Stomach (tissue), 9 donors: ENCODE results near the gene KLHL40. TPM values are rescaled to one million over a fixed set of nuclear protein-coding genes. Genes with fewer than 3 reads are reported as not detected.

Source experiments
- DNase-seq, 2 donors: peaks; one replicate each; pipeline versions ENCODE4 v3.0.0 to v3.0.0-alpha.2; 2013 to 2019
- H3K27ac ChIP-seq, 5 donors: fragments of 200-600 bp in 4 of 5; sonication (generic) in 4 of 5; one replicate each; pipeline ENCODE4 v1.5.1; 2013 to 2019; ENCODE audit warnings: mild to moderate bottlenecking in 1 of 5, moderate library complexity in 1 of 5
- H3K27me3 ChIP-seq, 3 donors: fragments of 200-600 bp; sonication (generic); one replicate each; pipeline ENCODE4 v1.5.1; 2017 to 2019; ENCODE audit warnings: mixed run types in 1 of 3
- H3K36me3 ChIP-seq, 4 donors: fragments of 200-600 bp; sonication (generic); 1 replicate in 3 of 4; 2 replicates in 1 of 4; pipeline ENCODE4 v1.5.1; 2016 to 2019
- H3K4me1 ChIP-seq, 4 donors: fragments of 200-600 bp; sonication (generic); one replicate each; pipeline ENCODE4 v1.5.1; 2016 to 2019
- H3K4me3 ChIP-seq, 4 donors: fragments of 200-600 bp; sonication (generic) in 3 of 4; one replicate each; pipeline ENCODE4 v1.5.1; 2016 to 2019; ENCODE audit warnings: mild to moderate bottlenecking in 1 of 4
- H3K9me3 ChIP-seq, 4 donors: fragments of 200-600 bp; sonication (generic); one replicate each; pipeline ENCODE4 v1.5.1; 2016 to 2019
- EP300 ChIP-seq: sonication (generic); formaldehyde crosslinking; IDR thresholded peaks from one replicate; pipeline ENCODE4 v1.6.1; 2017; ENCODE audit warnings: antibody characterized with exemption
- POLR2A ChIP-seq, 4 donors: fragments of 450-650 bp; IDR thresholded peaks; one replicate each; pipeline ENCODE4 v1.6.1; 2016; ENCODE audit warnings: antibody characterized with exemption in 4 of 4, control low read depth in 2 of 4, mild to moderate bottlenecking in 1 of 4, moderate library complexity in 1 of 4
- POLR2AphosphoS5 ChIP-seq, 3 donors: sonication (generic); formaldehyde crosslinking; IDR thresholded peaks; one replicate each; pipeline ENCODE4 v1.6.1; 2016; ENCODE audit warnings: antibody characterized with exemption in 3 of 3
- WGBS, 5 donors: extraction: QIAGEN DNeasy Blood & Tissue Kit in 3 of 5; methylation state at CpG; one replicate each; pipeline versions ENCODE4 v1.1.5 to v1.1.7; 2013 to 2018; 5-methylcytosine and 5-hydroxymethylcytosine counted together
- intact Hi-C: fragments of 100-400 bp; cut with DNase I; formaldehyde crosslinking; loops from one replicate; pipeline ENCODE4 v1.15.1; 2023; ENCODE audit warnings: low total_unique reads
- polyA plus RNA-seq, 3 donors: library from polyadenylated mRNA; stranded (reverse); fragments of 200-250 nt; gene quantifications; one replicate each; pipeline ENCODE4 v1.2.3, GENCODE V29; 2013
- total RNA-seq, 5 donors: library from RNA; depleted of rRNA; stranded (reverse); fragments of >200 nt; gene quantifications; one replicate each; pipeline versions ENCODE4 v1.1.0 to v1.2.3, GENCODE V29; 2014 to 2016
- TF ChIP-seq, protein P1 (sequence below), 7 experiments: fragments of 450-650 bp in 4 of 7; fragments of 200-600 bp in 3 of 7; sonication (generic) in 3 of 7; IDR thresholded peaks; one replicate each; pipeline ENCODE4 v1.5.1; 2016 to 2019; ENCODE audit warnings: antibody characterized with exemption in 7 of 7, control low read depth in 2 of 7, mild to moderate bottlenecking in 1 of 7
- donor health status: healthy with polysubstance abuse.
- donor health status: Bipolar disorder and iron deficiency.
- donor health status: healthy.

KLHL40 gene
- total and polyA plus RNA-seq, 8 donors, result 0.05 to 2.0 (median 0.18) TPM; not detected in 5

GRCh38 chr3:42649783-42650182 lies 35.6 kb upstream of the KLHL40 start:
- H3K4me3 ChIP-seq, result no peak overlapping the region
- H3K9me3 ChIP-seq, result no peaks in the 10 kb centered on the region
- WGBS, 5 donors, result 87 to 93% (median 88%) methylated on average over 3 to 4 of the region's 4 CpGs
- H3K27ac ChIP-seq, result peak overlapping the region in 1 of 5 donors; percentile 35
- H3K27me3 ChIP-seq, result no peaks in the 10 kb centered on the region
- no peak for DNase-seq
- H3K36me3 ChIP-seq, result peaks cover 29 to 59% (median 52%) of the 10 kb centered on the region in 4 donors
- intact Hi-C loops, result loop anchor here (10.0 kb wide), 1 partner anchor 95 kb away; no protein-coding TSS in a partner anchor
- TF ChIP-seq EP300, result no peak
- no peak for TF ChIP-seq POLR2AphosphoS5 (IDR thresholded peaks at IDR 0.05)
- TF ChIP-seq POLR2A (IDR thresholded peaks at IDR 0.05), result no peak
- TF ChIP-seq, protein P1, sequence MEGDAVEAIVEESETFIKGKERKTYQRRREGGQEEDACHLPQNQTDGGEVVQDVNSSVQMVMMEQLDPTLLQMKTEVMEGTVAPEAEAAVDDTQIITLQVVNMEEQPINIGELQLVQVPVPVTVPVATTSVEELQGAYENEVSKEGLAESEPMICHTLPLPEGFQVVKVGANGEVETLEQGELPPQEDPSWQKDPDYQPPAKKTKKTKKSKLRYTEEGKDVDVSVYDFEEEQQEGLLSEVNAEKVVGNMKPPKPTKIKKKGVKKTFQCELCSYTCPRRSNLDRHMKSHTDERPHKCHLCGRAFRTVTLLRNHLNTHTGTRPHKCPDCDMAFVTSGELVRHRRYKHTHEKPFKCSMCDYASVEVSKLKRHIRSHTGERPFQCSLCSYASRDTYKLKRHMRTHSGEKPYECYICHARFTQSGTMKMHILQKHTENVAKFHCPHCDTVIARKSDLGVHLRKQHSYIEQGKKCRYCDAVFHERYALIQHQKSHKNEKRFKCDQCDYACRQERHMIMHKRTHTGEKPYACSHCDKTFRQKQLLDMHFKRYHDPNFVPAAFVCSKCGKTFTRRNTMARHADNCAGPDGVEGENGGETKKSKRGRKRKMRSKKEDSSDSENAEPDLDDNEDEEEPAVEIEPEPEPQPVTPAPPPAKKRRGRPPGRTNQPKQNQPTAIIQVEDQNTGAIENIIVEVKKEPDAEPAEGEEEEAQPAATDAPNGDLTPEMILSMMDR (IDR thresholded peaks at IDR 0.05), result no peak
- peaks cover 28 to 75% (median 60%) of the 10 kb centered on the region in 4 donors for H3K4me1 ChIP-seq

DNA sequence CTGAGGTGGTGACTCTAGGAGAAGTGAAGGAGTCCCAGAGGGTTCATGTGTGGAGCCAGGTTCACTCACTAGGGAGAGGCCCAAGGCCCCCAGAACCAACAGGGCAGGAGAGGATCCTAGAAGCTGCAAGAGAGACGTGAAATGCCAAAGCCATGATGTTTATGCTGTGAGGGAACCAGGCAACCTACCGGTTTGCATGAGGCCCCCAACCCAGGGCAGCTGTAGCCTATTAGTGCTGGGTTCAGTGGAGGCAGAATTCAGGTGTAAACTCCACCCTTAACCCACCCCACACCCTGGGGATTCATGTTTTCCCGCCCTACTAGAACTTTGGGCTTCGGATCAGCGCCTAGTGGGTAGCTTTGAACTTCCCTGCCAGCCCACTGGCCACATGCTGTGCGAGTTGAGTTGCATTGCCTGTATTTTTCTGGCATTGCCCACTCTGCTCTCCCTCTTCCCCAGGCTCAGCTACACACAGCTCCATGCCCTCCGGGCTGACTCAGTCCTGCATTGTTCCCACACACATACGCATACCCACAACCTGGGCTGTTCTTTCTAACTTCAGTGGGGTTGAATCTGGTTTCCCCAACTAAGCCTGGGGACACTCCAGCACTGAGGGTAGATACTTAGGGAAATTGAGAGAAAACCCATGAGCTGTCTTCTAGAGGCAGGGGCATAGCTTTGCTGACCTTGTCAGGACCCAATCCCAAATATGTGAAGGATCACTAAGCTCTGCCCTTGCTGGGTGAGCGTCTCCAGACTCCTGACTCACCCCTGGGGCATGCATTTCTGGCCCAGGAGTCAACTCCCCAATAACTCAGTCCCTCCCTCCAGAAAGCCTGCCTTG lies 33.9 kb upstream of the KLHL40 start:
- 73 to 86% (median 83%) methylated on average over 9 of the region's 9 CpGs for WGBS, 5 donors
- intact Hi-C loops, result loop anchor here (10.0 kb wide), 1 partner anchor 93 kb away; no protein-coding TSS in a partner anchor
- no peak for DNase-seq
- Histone ChIP-seq H3K36me3 (peaks cover 13 to 43% (median 35%) of the 10 kb centered on the region in 4 donors), H3K27ac (peak overlapping the region in 4 of 5 donors; percentile 90 to 94 (median 92)), H3K4me3 (peak overlapping the region in 2 of 4 donors; percentile 80 to 82), H3K27me3 (no peaks in the 10 kb centered on the region), H3K9me3 (no peaks in the 10 kb centered on the region), H3K4me1 (peaks cover 45 to 86% (median 72%) of the 10 kb centered on the region in 4 donors)
- no peak for TF ChIP-seq POLR2AphosphoS5 (IDR thresholded peaks at IDR 0.05)
- no peak for TF ChIP-seq POLR2A (IDR thresholded peaks at IDR 0.05)
- TF ChIP-seq EP300, result no peak
- TF ChIP-seq, protein P1 (IDR thresholded peaks at IDR 0.05), result no peak

- WGBS, 5 donors, result 0 to 21% (median 19%) methylated on average over 1 of the region's 1 CpG
- Histone ChIP-seq H3K27ac (peak overlapping the region; percentile 75 to 94 (median 91)), H3K9me3 (no peaks in the 10 kb centered on the region), H3K36me3 (peaks cover 8 to 36% (median 28%) of the 10 kb centered on the region in 4 donors), H3K4me1 (peaks cover 46 to 86% (median 69%) of the 10 kb centered on the region in 4 donors), H3K4me3 (peak overlapping the region; percentile 72 to 84 (median 81)), H3K27me3 (no peaks in the 10 kb centered on the region)
- TF ChIP-seq, protein P1 (IDR thresholded peaks at IDR 0.05), result no peak
- TF ChIP-seq EP300 (no peak), POLR2A (IDR thresholded peaks at IDR 0.05) (no peak), POLR2AphosphoS5 (IDR thresholded peaks at IDR 0.05) (no peak)
- intact Hi-C loops, result loop anchor here (10.0 kb wide), 1 partner anchor 93 kb away; no protein-coding TSS in a partner anchor
- no peak for DNase-seq
Measured at GRCh38 chr3:42652251-42652610, 33.1 kb upstream of the KLHL40 start.

GRCh38 chr3:42652611-42653302 lies 32.6 kb upstream of the KLHL40 start:
- Histone ChIP-seq H3K27ac (peak overlapping the region; percentile 75 to 94 (median 91)), H3K4me1 (peaks cover 46 to 83% (median 67%) of the 10 kb centered on the region in 4 donors), H3K4me3 (peak overlapping the region; percentile 72 to 84 (median 81)), H3K36me3 (peaks cover 3 to 36% (median 25%) of the 10 kb centered on the region in 4 donors), H3K9me3 (no peaks in the 10 kb centered on the region), H3K27me3 (no peaks in the 10 kb centered on the region)
- TF ChIP-seq, protein P1 (IDR thresholded peaks at IDR 0.05), result no peak
- peak in 2 of 3 donors; percentile 94 to 97 for TF ChIP-seq POLR2AphosphoS5 (IDR thresholded peaks at IDR 0.05)
- peak in 1 of 4 donors; percentile 87 for TF ChIP-seq POLR2A (IDR thresholded peaks at IDR 0.05)
- WGBS, 5 donors, result 9 to 25% (median 23%) methylated on average over 5 to 7 of the region's 7 CpGs
- DNase-seq, result peak; percentile 75 to 81
- intact Hi-C loops, result loop anchor here (10.0 kb wide), 1 partner anchor 92 kb away; no protein-coding TSS in a partner anchor
